ENCODE data around the gene DEFB129. TPM values are rescaled to one million over a fixed set of nuclear protein-coding genes. Genes with fewer than 3 reads are reported as not detected.

DEFB129 gene
- total and polyA plus RNA-seq, 9 of the 15 experiments (the other 6 are each of a cell fraction or from before 2014, with no cell fraction given): not detected

DNA sequence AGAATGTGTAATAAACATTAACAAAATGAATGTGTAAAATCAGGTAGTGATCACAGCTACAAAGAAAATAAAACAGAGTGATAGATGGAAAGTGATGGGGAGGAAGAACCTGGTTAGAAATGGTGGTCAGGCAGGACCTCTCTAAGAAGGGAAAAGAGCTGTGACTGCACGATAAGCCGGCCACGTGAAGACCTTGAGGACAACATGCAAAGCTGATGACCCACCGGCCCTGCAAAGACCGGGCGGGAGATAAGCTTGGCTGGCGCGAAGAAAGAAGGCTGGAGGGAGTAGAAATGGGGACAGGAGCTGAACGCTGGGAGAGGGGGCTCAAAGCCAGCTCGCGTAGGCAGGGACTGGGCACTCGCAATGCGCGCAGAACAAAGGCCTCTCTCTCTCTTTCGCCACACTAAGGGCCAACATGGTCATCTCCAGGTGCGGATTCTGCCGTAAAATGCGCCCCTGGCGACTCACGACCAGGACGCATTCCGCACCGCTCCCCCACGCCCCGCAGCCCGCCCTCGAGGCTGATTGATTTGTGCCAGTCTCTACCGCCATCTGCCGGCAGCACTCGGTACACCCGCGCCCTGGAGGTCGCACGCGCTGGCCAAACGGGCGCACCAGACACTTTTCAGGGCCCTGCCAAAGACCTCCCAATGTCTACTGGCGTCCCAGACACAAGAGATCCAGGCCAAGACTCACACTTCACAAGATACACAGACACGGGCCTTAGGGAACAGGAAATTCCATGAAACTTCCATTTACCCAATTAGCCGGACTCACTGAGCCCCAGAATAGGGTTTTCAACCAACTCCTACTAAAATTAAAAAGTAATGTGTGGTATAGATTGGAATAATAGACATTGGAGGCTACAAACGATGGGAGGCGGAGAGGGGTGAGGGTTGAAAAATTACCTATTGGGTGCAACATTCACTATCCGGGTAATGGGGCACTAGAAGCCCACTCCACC is 39.8 kb downstream of the DEFB129 start:
- H3K4me1 ChIP-seq (replicated peaks in 1 of 2; ENCODE audit: control insufficient read depth in 2 of 2, insufficient read depth in 2 of 2, low read length in 2 of 2): peaks cover 9 to 18% of the 10 kb centered on the region in 2 experiments; a peak in 4 of 5 replicates
- peak overlapping the region; percentile 97 for H2AFZ ChIP-seq (ENCODE audit: low read depth, low read length)
- 0 out of 2 replicates have a peak overlapping the region, but pooled peaks have one; percentile 17 for H3K4me3 ChIP-seq
- peak; percentile 87 to 92 (median 88) for DNase-seq (ENCODE audit: extremely low read depth in 1 of 4, low spot score in 3 of 4)
- intact Hi-C loops (cut with micrococcal nuclease): loop anchor here (2.0 to 5.0 kb wide), 2 partner anchors 58 to 60 kb away; partner anchors contain the start of gene SOX12
- ChIA-PET CTCF (ENCODE audit: low intra/inter-chr PET ratio) (interaction anchor here (0.7 to 1.1 kb wide), 4 partner anchors 57 to 60 kb away, joined by 3 to 4 read pairs (median 3); partner anchors contain the start of gene SOX12), POLR2A (interaction anchor here (0.6 to 1.3 kb wide), 8 partner anchors 8 to 1648 kb away, joined by 3 to 5 read pairs (median 3); no protein-coding TSS in a partner anchor)
- FAIRE-seq: peak; percentile 84
- H3K4me2 ChIP-seq (ENCODE audit: insufficient read depth, low read length): peak overlapping the region; percentile 75
- H3K27ac ChIP-seq (ENCODE audit: extremely low read depth, low read depth, low read length): peak overlapping the region; percentile 71
- WGBS (ENCODE audit: insufficient coverage, low coverage, missing lambda C conversion rate): 9% methylated on average over 26 of the region's 43 CpGs
- peak; percentile 91 for ATAC-seq
- no peaks in the 10 kb centered on the region for H3K9me3 ChIP-seq (replicated peaks; ENCODE audit: control insufficient read depth, insufficient read depth, low read depth, low read length)
- no TSS peak for BruUV-seq (replicated peaks)
- H4K20me1 ChIP-seq (replicated peaks; ENCODE audit: control insufficient read depth, insufficient read depth, low read length): no peaks in the 10 kb centered on the region
- H3K79me2 ChIP-seq (ENCODE audit: control insufficient read depth, insufficient read depth, low read length): no peaks in the 10 kb centered on the region
- no peaks in the 10 kb centered on the region for H3K36me3 ChIP-seq (ENCODE audit: control insufficient read depth, insufficient read depth, low read length)
- in situ Hi-C loops (cut with MboI): no loop called here
- no peaks in the 10 kb centered on the region for H3K9me1 ChIP-seq (ENCODE audit: control insufficient read depth, insufficient read depth, low read length)
- peak overlapping the region; percentile 56 to 81 for H3K9ac ChIP-seq (ENCODE audit: insufficient read depth in 1 of 2, low read depth in 2 of 2, low read length in 2 of 2)
- H3K27me3 ChIP-seq (ENCODE audit: control insufficient read depth in 2 of 2, insufficient read depth in 2 of 2, low read length in 2 of 2): no peaks in the 10 kb centered on the region
- TF ChIP-seq PRPF4 (IDR thresholded peaks at IDR 0.05; ENCODE audit: insufficient read depth, low read depth, low read length, poor library complexity, severe bottlenecking) (no peak), MYNN (IDR thresholded peaks at IDR 0.05) (no peak), MYNN (CRISPR knock-in tag; IDR thresholded peaks at IDR 0.05) (no peak), FOXA1 (IDR thresholded peaks at IDR 0.05; ENCODE audit: borderline replicate concordance) (no peak), CCNT2 (IDR thresholded peaks at IDR 0.05; ENCODE audit: borderline replicate concordance, extremely low read depth, insufficient read length, low read depth, low read length) (peak; percentile 34), NRF1 (conservative IDR thresholded peaks at IDR 0.05 in 1 of 2, IDR thresholded peaks at IDR 0.05 in 1 of 2) (peak; percentile 49 to 66), KLF10 (CRISPR knock-in tag; IDR thresholded peaks at IDR 0.05) (no peak), ZNF311 (CRISPR knock-in tag; IDR thresholded peaks at IDR 0.05) (0 out of 2 replicates have a peak, but pooled peaks have one; percentile 46), NFRKB (IDR thresholded peaks at IDR 0.05; ENCODE audit: low read depth) (peak; percentile 82), TEAD2 (tag; IDR thresholded peaks at IDR 0.05) (peak; percentile 65; the same call in 1 of the 2 replicates), MIER1 (IDR thresholded peaks at IDR 0.05; ENCODE audit: low read depth) (0 out of 2 replicates have a peak, but pooled peaks have one; percentile 50), BRD9 (IDR thresholded peaks at IDR 0.05; ENCODE audit: low read depth, partially characterized antibody) (peak; percentile 60), ZNF24 (IDR thresholded peaks at IDR 0.05) (0 out of 2 replicates have a peak, but pooled peaks have one; percentile 12)
- TF ChIP-seq, protein P1, sequence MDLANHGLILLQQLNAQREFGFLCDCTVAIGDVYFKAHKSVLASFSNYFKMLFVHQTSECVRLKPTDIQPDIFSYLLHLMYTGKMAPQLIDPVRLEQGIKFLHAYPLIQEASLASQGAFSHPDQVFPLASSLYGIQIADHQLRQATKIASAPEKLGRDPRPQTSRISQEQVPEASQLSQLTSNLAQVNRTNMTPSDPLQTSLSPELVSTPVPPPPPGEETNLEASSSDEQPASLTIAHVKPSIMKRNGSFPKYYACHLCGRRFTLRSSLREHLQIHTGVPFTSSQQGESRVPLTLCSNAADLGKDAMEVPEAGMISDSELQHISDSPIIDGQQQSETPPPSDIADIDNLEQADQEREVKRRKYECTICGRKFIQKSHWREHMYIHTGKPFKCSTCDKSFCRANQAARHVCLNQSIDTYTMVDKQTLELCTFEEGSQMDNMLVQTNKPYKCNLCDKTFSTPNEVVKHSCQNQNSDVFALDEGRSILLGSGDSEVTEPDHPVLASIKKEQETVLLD (IDR thresholded peaks at IDR 0.05): peak; percentile 66; the same call in 1 of the 2 replicates
- TF ChIP-seq, protein P2, sequence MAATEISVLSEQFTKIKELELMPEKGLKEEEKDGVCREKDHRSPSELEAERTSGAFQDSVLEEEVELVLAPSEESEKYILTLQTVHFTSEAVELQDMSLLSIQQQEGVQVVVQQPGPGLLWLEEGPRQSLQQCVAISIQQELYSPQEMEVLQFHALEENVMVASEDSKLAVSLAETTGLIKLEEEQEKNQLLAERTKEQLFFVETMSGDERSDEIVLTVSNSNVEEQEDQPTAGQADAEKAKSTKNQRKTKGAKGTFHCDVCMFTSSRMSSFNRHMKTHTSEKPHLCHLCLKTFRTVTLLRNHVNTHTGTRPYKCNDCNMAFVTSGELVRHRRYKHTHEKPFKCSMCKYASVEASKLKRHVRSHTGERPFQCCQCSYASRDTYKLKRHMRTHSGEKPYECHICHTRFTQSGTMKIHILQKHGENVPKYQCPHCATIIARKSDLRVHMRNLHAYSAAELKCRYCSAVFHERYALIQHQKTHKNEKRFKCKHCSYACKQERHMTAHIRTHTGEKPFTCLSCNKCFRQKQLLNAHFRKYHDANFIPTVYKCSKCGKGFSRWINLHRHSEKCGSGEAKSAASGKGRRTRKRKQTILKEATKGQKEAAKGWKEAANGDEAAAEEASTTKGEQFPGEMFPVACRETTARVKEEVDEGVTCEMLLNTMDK (IDR thresholded peaks at IDR 0.05; ENCODE audit: borderline replicate concordance, insufficient read depth, low read depth, low read length, poor library complexity, severe bottlenecking): peak; percentile 27
- TF ChIP-seq, protein P3, sequence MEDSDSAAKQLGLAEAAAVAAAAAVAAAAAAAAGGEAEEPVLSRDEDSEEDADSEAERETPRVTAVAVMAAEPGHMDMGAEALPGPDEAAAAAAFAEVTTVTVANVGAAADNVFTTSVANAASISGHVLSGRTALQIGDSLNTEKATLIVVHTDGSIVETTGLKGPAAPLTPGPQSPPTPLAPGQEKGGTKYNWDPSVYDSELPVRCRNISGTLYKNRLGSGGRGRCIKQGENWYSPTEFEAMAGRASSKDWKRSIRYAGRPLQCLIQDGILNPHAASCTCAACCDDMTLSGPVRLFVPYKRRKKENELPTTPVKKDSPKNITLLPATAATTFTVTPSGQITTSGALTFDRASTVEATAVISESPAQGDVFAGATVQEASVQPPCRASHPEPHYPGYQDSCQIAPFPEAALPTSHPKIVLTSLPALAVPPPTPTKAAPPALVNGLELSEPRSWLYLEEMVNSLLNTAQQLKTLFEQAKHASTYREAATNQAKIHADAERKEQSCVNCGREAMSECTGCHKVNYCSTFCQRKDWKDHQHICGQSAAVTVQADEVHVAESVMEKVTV (CRISPR knock-in tag; IDR thresholded peaks at IDR 0.05): peak; percentile 81

Measured in K562 (cell line).